ENCODE results near the gene CEACAM16.

- TF ChIP-seq EZH2 (IDR thresholded peaks at IDR 0.05; ENCODE audit: low read length): no peak
- TF ChIP-seq, protein P1, sequence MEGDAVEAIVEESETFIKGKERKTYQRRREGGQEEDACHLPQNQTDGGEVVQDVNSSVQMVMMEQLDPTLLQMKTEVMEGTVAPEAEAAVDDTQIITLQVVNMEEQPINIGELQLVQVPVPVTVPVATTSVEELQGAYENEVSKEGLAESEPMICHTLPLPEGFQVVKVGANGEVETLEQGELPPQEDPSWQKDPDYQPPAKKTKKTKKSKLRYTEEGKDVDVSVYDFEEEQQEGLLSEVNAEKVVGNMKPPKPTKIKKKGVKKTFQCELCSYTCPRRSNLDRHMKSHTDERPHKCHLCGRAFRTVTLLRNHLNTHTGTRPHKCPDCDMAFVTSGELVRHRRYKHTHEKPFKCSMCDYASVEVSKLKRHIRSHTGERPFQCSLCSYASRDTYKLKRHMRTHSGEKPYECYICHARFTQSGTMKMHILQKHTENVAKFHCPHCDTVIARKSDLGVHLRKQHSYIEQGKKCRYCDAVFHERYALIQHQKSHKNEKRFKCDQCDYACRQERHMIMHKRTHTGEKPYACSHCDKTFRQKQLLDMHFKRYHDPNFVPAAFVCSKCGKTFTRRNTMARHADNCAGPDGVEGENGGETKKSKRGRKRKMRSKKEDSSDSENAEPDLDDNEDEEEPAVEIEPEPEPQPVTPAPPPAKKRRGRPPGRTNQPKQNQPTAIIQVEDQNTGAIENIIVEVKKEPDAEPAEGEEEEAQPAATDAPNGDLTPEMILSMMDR (optimal IDR thresholded peaks at IDR 0.05 in 1 of 3, IDR thresholded peaks at IDR 0.05 in 1 of 3, conservative IDR thresholded peaks at IDR 0.05 in 1 of 3; ENCODE audit: extremely low read depth in 1 of 3, insufficient read depth in 2 of 3, low read length in 3 of 3): no peak
These were observed 1.8 kb upstream of the CEACAM16 start for GRCh38 chr19:44696939-44697669.
